GM13977 (cell line): Measurements from ENCODE around the gene IFI6.
A peak's percentile ranks its signal among the peaks of the same experiment; 100 is the strongest.

ENCODE experiments used
- DNase-seq: peaks from one replicate; pipeline ENCODE4 v3.0.0; 2012; ENCODE audit warnings: low spot score
- CTCF ChIP-seq: IDR thresholded peaks from 2 replicates; pipeline ENCODE4 v1.5.1; 2012; ENCODE audit warnings: mild to moderate bottlenecking, control low read depth; ENCODE audit not compliant: insufficient read depth; ENCODE audit errors: extremely low read depth, missing control alignments
- in situ Hi-C: fragments of 300-500 bp; cut with MboI; formaldehyde crosslinking; loops from one replicate; pipeline ENCODE4 v1.12.0; 2022; ENCODE audit warnings: low sequenced_read_pairs, low pct_unique_long_range_greater_than_20kb, mixed read lengths, inconsistent platforms; ENCODE audit not compliant: unreplicated experiment

IFI6 gene

GRCh38 chr1:27662707-27663393, 9.1 kb downstream of the IFI6 start:
- TF ChIP-seq CTCF, result peak; percentile 85
- in situ Hi-C loops, result no loop called here
- DNase-seq, result peak; percentile 83

- TF ChIP-seq CTCF, result no peak
- DNase-seq, result no peak
- in situ Hi-C loops, result no loop called here
These were observed 9.7 kb downstream of the IFI6 start for GRCh38 chr1:27662261-27662660.

DNA sequence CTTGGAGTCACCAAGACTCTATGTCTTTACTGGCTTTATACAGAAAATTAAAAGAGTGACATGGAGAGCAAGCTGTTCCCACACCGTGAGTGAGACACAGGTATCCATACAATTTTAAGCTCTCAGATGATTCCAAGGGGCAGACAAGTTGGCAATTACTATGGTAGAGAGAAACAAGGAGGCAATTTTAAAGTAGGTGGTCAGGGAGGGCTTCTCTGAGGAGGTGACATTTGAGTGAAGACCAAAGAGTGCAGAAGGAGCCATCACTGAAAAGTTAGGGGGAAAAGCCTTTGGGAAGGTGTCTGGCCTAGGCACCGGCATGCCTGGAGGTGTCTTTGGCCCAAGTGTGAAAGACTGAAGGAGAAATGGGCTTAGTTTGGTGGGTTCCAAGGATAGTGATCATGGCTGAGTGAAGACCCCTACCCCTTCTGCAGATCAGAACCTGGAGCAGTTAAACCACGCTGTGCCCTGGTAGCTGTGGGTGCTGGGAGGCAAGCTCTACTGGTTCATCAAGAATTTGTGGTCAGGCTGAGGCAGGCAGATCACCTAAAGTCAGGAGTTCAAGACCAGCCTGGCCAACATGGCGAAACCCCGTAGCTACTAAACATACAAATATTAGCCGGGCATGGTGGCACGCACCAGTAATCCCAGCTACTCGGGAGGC, 10.4 kb downstream of the IFI6 start:
- in situ Hi-C loops, result no loop called here
- TF ChIP-seq CTCF, result no peak

GRCh38 chr1:27660300-27660835, 11.6 kb downstream of the IFI6 start:
- in situ Hi-C loops, result no loop called here
- no peak for TF ChIP-seq CTCF
- no peak for DNase-seq

More for the DNA sequence above, 10.4 kb downstream of the IFI6 start:
- no peak for DNase-seq

- no peak for TF ChIP-seq CTCF
- in situ Hi-C loops, result no loop called here
- peak; percentile 91 for DNase-seq
These were observed 12.3 kb downstream of the IFI6 start for GRCh38 chr1:27659497-27660299.

GRCh38 chr1:27658951-27659496, 13.0 kb downstream of the IFI6 start:
- no peak for TF ChIP-seq CTCF
- peak; percentile 57 for DNase-seq
- in situ Hi-C loops, result no loop called here
